ENCODE measurements around the gene FSTL1. TPM values are rescaled to one million over a fixed set of nuclear protein-coding genes. Genes with fewer than 3 reads are reported as not detected.

The FSTL1 gene
- total RNA-seq, 1 donor, result 2,074 TPM

DNA sequence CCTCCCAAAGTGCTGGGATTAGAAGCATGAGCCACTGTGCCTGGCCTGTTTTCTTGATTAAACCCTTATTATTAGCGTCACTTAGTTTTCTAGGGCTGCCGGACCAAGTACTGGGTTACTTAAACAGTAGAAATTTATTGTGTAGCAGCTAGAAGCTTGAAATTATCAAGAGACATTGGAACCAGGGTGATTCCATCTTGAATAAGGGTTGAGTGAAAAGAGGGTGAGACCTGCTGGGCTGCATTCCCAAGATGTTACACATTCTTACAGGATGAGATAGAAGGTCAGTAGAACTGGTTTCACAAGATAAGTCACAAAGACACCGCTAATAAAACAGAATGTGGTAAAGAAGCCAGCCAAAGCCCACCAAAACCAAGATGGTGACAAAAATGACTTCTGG, 18.6 kb upstream of the FSTL1 start:
- TF ChIP-seq, protein P1, sequence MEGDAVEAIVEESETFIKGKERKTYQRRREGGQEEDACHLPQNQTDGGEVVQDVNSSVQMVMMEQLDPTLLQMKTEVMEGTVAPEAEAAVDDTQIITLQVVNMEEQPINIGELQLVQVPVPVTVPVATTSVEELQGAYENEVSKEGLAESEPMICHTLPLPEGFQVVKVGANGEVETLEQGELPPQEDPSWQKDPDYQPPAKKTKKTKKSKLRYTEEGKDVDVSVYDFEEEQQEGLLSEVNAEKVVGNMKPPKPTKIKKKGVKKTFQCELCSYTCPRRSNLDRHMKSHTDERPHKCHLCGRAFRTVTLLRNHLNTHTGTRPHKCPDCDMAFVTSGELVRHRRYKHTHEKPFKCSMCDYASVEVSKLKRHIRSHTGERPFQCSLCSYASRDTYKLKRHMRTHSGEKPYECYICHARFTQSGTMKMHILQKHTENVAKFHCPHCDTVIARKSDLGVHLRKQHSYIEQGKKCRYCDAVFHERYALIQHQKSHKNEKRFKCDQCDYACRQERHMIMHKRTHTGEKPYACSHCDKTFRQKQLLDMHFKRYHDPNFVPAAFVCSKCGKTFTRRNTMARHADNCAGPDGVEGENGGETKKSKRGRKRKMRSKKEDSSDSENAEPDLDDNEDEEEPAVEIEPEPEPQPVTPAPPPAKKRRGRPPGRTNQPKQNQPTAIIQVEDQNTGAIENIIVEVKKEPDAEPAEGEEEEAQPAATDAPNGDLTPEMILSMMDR (IDR thresholded peaks at IDR 0.05; ENCODE audit: extremely low read depth, low read depth, low read length), result no peak
- peak overlapping the region; percentile 59 for H3K4me2 ChIP-seq (ENCODE audit: insufficient read depth, low read length)

DNA sequence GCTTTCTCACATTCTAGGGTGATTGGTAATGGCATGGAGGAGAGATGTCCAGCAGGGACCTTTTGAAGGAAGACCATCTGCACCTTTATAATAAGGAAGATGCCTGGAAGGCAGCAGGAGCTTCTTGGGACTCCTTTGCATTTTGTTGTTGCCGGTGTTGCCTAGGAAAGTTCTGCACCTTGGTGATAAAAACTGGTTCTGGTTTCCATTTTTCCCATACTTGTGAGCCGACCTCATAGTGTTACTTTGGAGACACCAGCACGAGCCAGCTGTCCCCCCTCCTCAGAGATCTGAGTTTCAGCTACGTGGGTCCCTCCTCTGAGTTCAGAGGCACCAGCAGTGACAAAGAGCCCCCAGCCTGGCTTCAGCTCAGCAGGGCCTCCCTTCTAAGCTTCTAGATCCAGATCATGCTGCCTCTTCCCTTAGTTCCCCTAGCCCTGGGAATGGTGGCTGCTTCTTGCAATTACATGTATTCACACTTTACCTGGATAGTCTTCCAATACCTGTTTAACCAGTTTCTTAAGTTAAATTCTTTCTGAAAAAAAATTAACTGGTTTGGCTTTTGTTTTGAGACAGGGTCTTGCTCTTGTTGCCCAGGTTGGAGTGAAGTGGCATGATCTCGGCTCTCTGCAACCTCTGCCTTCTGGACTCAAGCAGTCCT, 18.0 kb upstream of the FSTL1 start:
- no peak overlapping the region for H2AFZ ChIP-seq (ENCODE audit: low read length)

More for the DNA sequence above, 18.6 kb upstream of the FSTL1 start:
- Histone ChIP-seq H3K4me1 (ENCODE audit: insufficient read depth, low read length) (peaks cover 55% of the 10 kb centered on the region), H3K36me3 (ENCODE audit: insufficient read depth, low read length) (no peaks in the 10 kb centered on the region), H3K27me3 (ENCODE audit: insufficient read depth, low read length) (no peaks in the 10 kb centered on the region), H4K20me1 (ENCODE audit: insufficient read depth, low read length) (no peaks in the 10 kb centered on the region), H3K9me3 (ENCODE audit: low read depth, low read length) (no peaks in the 10 kb centered on the region), H3K27ac (ENCODE audit: low read depth, low read length) (peak overlapping the region; percentile 48), H3K4me3 (ENCODE audit: insufficient read depth, low read length) (no peak overlapping the region), H3K79me2 (ENCODE audit: insufficient read depth, low read length) (no peaks in the 10 kb centered on the region), H2AFZ (ENCODE audit: low read length) (peak overlapping the region; percentile 43)
- no peak for DNase-seq (ENCODE audit: insufficient read length, low spot score, missing footprints)

DNA sequence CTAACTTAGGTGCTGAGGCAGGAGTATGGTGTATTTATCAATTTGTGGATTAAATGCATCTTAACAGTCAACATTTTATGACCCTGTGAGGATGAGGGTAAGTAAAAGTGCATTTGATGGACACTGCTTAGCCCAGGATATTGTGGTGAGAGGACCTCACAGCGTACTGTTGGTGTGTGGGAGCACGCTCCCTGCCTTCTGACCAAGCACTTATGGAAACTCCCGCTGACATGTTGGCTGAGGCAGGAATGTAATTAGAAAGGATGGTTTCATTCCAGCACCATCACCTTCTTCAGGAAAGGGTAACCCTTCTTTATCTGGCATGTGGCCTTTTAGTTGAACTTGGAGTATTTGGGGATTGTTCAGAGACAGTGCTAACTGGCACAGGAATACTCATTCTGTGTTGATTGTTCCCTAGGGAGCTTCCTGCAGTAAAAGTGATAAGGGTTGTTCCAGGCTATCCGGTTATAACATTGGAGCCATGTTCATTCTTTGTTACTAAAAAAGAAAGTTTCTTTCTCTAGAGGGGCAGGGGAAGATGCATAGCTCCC, 11.7 kb upstream of the FSTL1 start:
- Histone ChIP-seq H4K20me1 (ENCODE audit: insufficient read depth, low read length) (no peaks in the 10 kb centered on the region), H3K4me3 (ENCODE audit: insufficient read depth, low read length) (no peak overlapping the region), H3K4me1 (ENCODE audit: insufficient read depth, low read length) (peaks cover 16% of the 10 kb centered on the region), H3K27me3 (ENCODE audit: insufficient read depth, low read length) (no peaks in the 10 kb centered on the region), H3K27ac (ENCODE audit: low read depth, low read length) (no peak overlapping the region), H3K4me2 (ENCODE audit: insufficient read depth, low read length) (peak overlapping the region; percentile 12), H3K9me3 (ENCODE audit: low read depth, low read length) (no peaks in the 10 kb centered on the region), H2AFZ (ENCODE audit: low read length) (no peak overlapping the region), H3K36me3 (ENCODE audit: insufficient read depth, low read length) (no peaks in the 10 kb centered on the region), H3K79me2 (ENCODE audit: insufficient read depth, low read length) (no peaks in the 10 kb centered on the region)
- DNase-seq (ENCODE audit: insufficient read length, low spot score, missing footprints), result no peak
- TF ChIP-seq, protein P1 (IDR thresholded peaks at IDR 0.05; ENCODE audit: extremely low read depth, low read depth, low read length), result no peak

More for the DNA sequence above, 18.0 kb upstream of the FSTL1 start:
- Histone ChIP-seq H4K20me1 (ENCODE audit: insufficient read depth, low read length) (no peaks in the 10 kb centered on the region), H3K4me1 (ENCODE audit: insufficient read depth, low read length) (peaks cover 48% of the 10 kb centered on the region), H3K79me2 (ENCODE audit: insufficient read depth, low read length) (no peaks in the 10 kb centered on the region), H3K27ac (ENCODE audit: low read depth, low read length) (no peak overlapping the region), H3K9me3 (ENCODE audit: low read depth, low read length) (no peaks in the 10 kb centered on the region), H3K27me3 (ENCODE audit: insufficient read depth, low read length) (no peaks in the 10 kb centered on the region), H3K4me2 (ENCODE audit: insufficient read depth, low read length) (no peak overlapping the region), H3K36me3 (ENCODE audit: insufficient read depth, low read length) (no peaks in the 10 kb centered on the region), H3K4me3 (ENCODE audit: insufficient read depth, low read length) (no peak overlapping the region)
- DNase-seq (ENCODE audit: insufficient read length, low spot score, missing footprints), result no peak
- TF ChIP-seq, protein P1 (IDR thresholded peaks at IDR 0.05; ENCODE audit: extremely low read depth, low read depth, low read length), result no peak

DNA sequence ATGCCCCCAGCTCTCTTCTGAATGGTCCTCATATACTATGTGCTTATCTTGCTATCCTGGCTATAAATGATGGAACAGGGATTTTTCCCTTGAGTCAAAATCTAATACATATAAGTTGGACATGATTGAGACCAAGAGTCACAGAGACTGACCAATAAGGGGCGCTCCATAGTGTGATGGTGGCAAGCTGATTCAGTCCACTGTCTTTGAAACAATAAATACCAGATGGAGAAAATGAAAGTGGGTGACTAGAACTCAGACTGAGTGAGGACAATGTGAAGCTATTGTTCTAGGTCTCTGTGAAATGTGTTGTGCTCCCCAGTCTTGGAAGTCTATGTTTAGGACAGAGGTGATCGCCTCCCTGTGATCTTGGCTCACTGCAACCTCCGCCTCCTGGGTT, 10.6 kb upstream of the FSTL1 start:
- Histone ChIP-seq H3K4me1 (ENCODE audit: insufficient read depth, low read length) (peaks cover 16% of the 10 kb centered on the region), H3K79me2 (ENCODE audit: insufficient read depth, low read length) (no peaks in the 10 kb centered on the region), H3K9me3 (ENCODE audit: low read depth, low read length) (no peaks in the 10 kb centered on the region), H3K27me3 (ENCODE audit: insufficient read depth, low read length) (no peaks in the 10 kb centered on the region), H3K36me3 (ENCODE audit: insufficient read depth, low read length) (no peaks in the 10 kb centered on the region), H3K27ac (ENCODE audit: low read depth, low read length) (peak overlapping the region; percentile 9), H2AFZ (ENCODE audit: low read length) (peak overlapping the region; percentile 78), H3K4me2 (ENCODE audit: insufficient read depth, low read length) (peak overlapping the region; percentile 65), H4K20me1 (ENCODE audit: insufficient read depth, low read length) (no peaks in the 10 kb centered on the region), H3K4me3 (ENCODE audit: insufficient read depth, low read length) (peak overlapping the region; percentile 22)
- DNase-seq (ENCODE audit: insufficient read length, low spot score, missing footprints), result no peak
- TF ChIP-seq, protein P1 (IDR thresholded peaks at IDR 0.05; ENCODE audit: extremely low read depth, low read depth, low read length), result no peak

All from osteoblast (primary cell).